Stimulated activated CD8-positive, alpha-beta memory T cell treated with anti-CD3 and anti-CD28 coated beads, Interleukin-15, amount 100 ng/mL, for 4 hours (primary cell): ENCODE measurements around the gene SYNDIG1.

ENCODE experiments used
- DNase-seq, 2 donors: peaks; one replicate each; pipeline ENCODE4 v3.0.0-alpha.2; 2020; ENCODE audit warnings: low read depth in 2 of 2

The SYNDIG1 gene

DNA sequence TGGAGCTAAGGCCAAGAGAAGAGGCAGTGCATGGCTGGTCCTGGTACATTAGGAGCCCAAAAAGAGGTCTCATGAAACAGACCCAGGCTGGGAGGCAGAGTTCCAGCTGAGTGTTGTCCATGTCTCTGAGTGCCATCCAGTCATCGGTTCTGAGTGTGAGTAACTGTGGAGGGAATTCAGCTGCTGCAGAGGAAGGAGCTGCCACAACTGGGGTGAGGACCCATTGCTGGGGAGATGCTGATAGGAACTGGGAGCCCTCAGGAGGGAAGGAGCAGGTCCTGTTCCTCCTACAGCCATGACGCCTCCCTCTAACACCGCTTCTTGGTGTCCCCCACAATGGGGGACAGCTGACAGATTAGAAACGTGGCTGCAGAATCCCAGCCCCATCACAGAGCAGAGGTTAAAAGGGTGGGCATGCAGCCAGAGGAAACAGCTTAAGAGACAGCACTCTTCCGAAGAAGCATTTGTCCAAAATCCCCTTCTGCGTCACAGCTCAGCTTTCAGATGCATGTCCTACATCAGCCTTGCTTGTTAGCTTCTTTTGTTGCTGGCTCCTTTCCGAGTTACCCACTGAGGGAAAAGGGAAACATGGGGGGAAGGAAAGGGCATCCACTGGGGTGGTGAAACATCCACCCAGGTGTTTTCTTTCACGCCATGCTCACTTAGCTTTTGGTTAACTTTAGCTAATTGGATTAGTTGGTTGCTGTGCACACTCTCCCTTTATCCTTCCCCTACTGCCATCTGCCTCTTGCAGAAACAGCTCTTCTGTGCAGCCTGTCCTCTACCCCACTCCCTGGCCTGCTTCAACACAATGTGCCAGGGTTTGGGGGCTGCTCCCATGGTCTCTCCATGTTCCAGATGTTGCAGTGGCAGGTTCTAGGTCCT, 239.2 kb downstream of the SYNDIG1 start:
- no peak for DNase-seq
